Tibial nerve (tissue), 4 donors: Measurements from ENCODE around the gene PDCD4. TPM values are rescaled to one million over a fixed set of nuclear protein-coding genes. Genes with fewer than 3 reads are reported as not detected.

Experiments
- DNase-seq, 2 donors: peaks; one replicate each; pipeline ENCODE4 v3.0.0-alpha.2; 2019; ENCODE audit warnings: low spot score in 2 of 2
- H3K27ac ChIP-seq, 4 donors: fragments of 200-600 bp; sonication (generic) in 3 of 4; one replicate each; pipeline ENCODE4 v1.5.1; 2017 to 2019; ENCODE audit warnings: mild to moderate bottlenecking in 1 of 4
- H3K27me3 ChIP-seq, 2 donors: fragments of 200-600 bp; sonication (generic) in 1 of 2; one replicate each; pipeline versions ENCODE4 v1.5.1 to v1.6.0; 2017 to 2019
- H3K36me3 ChIP-seq, 3 donors: fragments of 200-600 bp; sonication (generic); one replicate each; pipeline ENCODE4 v1.5.1; 2018 to 2019
- H3K4me1 ChIP-seq, 4 donors: fragments of 200-600 bp; sonication (generic) in 3 of 4; one replicate each; pipeline ENCODE4 v1.5.1; 2017 to 2019
- H3K4me3 ChIP-seq, 4 donors: fragments of 200-600 bp; sonication (generic) in 3 of 4; one replicate each; pipeline ENCODE4 v1.5.1; 2017 to 2019; ENCODE audit warnings: mild to moderate bottlenecking in 1 of 4, moderate library complexity in 1 of 4
- H3K9me3 ChIP-seq, 4 donors: fragments of 200-600 bp; sonication (generic) in 3 of 4; one replicate each; pipeline ENCODE4 v1.5.1; 2017 to 2019
- EP300 ChIP-seq, 2 donors: sonication (generic); formaldehyde crosslinking; IDR thresholded peaks; one replicate each; pipeline ENCODE4 v1.6.1; 2017; ENCODE audit warnings: antibody characterized with exemption in 2 of 2, mild to moderate bottlenecking in 1 of 2
- POLR2A ChIP-seq, 2 donors: fragments of 450-650 bp; IDR thresholded peaks; one replicate each; pipeline ENCODE4 v1.6.1; 2017; ENCODE audit warnings: antibody characterized with exemption in 2 of 2, mild to moderate bottlenecking in 2 of 2, moderate library complexity in 2 of 2
- WGBS, 2 donors: methylation state at CpG; one replicate each; pipeline ENCODE4 v1.1.5; 2018; 5-methylcytosine and 5-hydroxymethylcytosine counted together
- total RNA-seq, 4 donors: library from RNA; depleted of rRNA; stranded (reverse); fragments of >200 nt; gene quantifications; one replicate each; pipeline ENCODE4 v1.1.0, GENCODE V29; 2016
- TF ChIP-seq, protein P1 (sequence below), 5 experiments: fragments of 200-600 bp in 3 of 5; fragments of 450-650 bp in 2 of 5; sonication (generic) in 3 of 5; IDR thresholded peaks; one replicate each; pipeline ENCODE4 v1.5.1; 2016 to 2019; ENCODE audit warnings: antibody characterized with exemption in 5 of 5, mild to moderate bottlenecking in 3 of 5, moderate library complexity in 2 of 5

Gene PDCD4
- total RNA-seq, 4 donors from 2014 or later, result 68.6 to 109 (median 82.7) TPM

DNA sequence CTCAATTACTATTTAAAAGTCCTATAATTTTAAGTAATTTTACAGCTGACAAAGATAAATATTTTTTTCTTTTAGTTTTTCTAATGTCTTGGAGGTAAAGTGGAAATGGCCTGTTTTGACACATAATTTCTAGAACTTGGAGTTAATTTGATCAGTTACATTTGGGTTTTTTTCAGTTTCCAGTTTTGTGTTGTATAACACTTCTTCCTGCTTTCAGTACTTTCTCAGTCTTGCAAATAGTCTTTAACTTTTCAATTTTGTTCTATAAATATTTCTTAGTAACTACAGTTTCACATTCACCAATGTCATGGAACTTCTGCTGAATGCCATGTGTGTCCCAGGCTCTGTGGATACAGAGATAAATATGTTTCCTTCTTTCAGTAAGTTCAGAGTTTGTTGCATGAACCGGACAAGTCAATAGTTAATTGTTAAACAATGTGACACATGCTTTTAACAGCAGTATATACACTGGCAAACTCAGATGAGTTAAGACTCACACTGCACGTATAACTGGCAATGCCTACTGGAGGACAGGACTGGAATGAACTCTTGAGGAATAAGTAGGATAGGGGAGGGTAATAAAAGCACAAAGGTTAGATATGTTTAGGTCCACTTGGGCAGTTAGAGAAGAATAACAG lies 52.2 kb downstream of the PDCD4 start:
- Histone ChIP-seq H3K4me1 (peaks cover 0 to 67% (median 22%) of the 10 kb centered on the region in 4 donors), H3K27ac (no peak overlapping the region), H3K4me3 (no peak overlapping the region), H3K27me3 (no peaks in the 10 kb centered on the region), H3K9me3 (no peaks in the 10 kb centered on the region), H3K36me3 (no peaks in the 10 kb centered on the region)
- 35 to 43% methylated on average over 2 of the region's 2 CpGs for WGBS, 2 donors
- TF ChIP-seq EP300 (IDR thresholded peaks at IDR 0.05) (no peak), POLR2A (IDR thresholded peaks at IDR 0.05) (no peak)
- TF ChIP-seq, protein P1, sequence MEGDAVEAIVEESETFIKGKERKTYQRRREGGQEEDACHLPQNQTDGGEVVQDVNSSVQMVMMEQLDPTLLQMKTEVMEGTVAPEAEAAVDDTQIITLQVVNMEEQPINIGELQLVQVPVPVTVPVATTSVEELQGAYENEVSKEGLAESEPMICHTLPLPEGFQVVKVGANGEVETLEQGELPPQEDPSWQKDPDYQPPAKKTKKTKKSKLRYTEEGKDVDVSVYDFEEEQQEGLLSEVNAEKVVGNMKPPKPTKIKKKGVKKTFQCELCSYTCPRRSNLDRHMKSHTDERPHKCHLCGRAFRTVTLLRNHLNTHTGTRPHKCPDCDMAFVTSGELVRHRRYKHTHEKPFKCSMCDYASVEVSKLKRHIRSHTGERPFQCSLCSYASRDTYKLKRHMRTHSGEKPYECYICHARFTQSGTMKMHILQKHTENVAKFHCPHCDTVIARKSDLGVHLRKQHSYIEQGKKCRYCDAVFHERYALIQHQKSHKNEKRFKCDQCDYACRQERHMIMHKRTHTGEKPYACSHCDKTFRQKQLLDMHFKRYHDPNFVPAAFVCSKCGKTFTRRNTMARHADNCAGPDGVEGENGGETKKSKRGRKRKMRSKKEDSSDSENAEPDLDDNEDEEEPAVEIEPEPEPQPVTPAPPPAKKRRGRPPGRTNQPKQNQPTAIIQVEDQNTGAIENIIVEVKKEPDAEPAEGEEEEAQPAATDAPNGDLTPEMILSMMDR (IDR thresholded peaks at IDR 0.05), result no peak
- no peak for DNase-seq

GRCh38 chr10:110927461-110927860 lies 55.7 kb downstream of the PDCD4 start:
- Histone ChIP-seq H3K4me1 (peaks cover 0 to 63% (median 14%) of the 10 kb centered on the region in 4 donors), H3K27ac (no peak overlapping the region), H3K9me3 (no peaks in the 10 kb centered on the region), H3K27me3 (no peaks in the 10 kb centered on the region), H3K36me3 (no peaks in the 10 kb centered on the region), H3K4me3 (no peak overlapping the region)
- DNase-seq, result no peak
- WGBS, 2 donors, result 92 to 93% methylated on average over 2 of the region's 2 CpGs
- TF ChIP-seq, protein P1 (IDR thresholded peaks at IDR 0.05), result no peak
- TF ChIP-seq POLR2A (IDR thresholded peaks at IDR 0.05), result no peak
- TF ChIP-seq EP300 (IDR thresholded peaks at IDR 0.05), result no peak

DNA sequence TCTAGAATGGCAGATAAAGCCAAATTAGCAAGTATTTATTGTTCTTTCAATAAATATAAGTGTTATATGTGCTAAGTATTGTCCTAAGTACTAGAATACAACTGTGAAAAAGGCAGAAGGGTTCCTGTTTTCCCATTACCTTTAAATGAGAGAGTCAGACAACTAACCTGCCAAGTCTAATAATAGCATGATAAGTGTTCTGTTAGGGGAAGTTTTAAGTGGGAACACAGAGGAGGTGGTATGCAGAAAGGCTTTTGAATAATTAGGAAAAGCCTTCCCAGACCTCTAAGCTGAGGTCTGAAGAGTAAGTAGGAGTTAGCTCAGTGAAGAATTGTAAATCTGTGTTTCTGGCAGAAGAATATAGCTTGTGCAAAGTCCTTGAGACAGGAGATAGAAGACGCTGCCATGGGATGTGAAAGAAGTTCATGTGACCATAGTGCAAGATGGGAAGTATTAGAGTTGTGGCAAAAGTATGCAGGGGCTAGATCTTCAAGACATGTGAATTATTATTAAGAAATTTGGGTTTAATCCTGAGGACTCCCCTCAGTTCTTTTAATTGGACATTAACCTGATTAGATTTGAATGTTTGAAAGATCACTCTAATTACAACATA lies 60.1 kb downstream of the PDCD4 start:
- no peak overlapping the region for H3K27ac ChIP-seq
- TF ChIP-seq, protein P1 (IDR thresholded peaks at IDR 0.05), result no peak
- TF ChIP-seq POLR2A (IDR thresholded peaks at IDR 0.05) (no peak), EP300 (IDR thresholded peaks at IDR 0.05) (no peak)
- no peak overlapping the region for H3K4me3 ChIP-seq
- peaks cover 0 to 3% (median 0%) of the 10 kb centered on the region in 3 donors for H3K36me3 ChIP-seq
- H3K9me3 ChIP-seq, result no peaks in the 10 kb centered on the region
- H3K4me1 ChIP-seq, result peaks cover 0 to 36% (median 13%) of the 10 kb centered on the region in 4 donors
- WGBS, 2 donors, result 58 to 72% methylated on average over 1 of the region's 1 CpG
- H3K27me3 ChIP-seq, result no peaks in the 10 kb centered on the region
- no peak for DNase-seq

- WGBS, 2 donors, result 52 to 77% methylated on average over 1 of the region's 1 CpG
These were observed 60.9 kb downstream of the PDCD4 start for GRCh38 chr10:110932505-110933180.

More at GRCh38 chr10:110932505-110933180, 60.9 kb downstream of the PDCD4 start:
- Histone ChIP-seq H3K4me3 (no peak overlapping the region), H3K4me1 (peaks cover 0 to 33% (median 11%) of the 10 kb centered on the region in 4 donors), H3K27me3 (no peaks in the 10 kb centered on the region), H3K36me3 (peaks cover 0 to 6% (median 0%) of the 10 kb centered on the region in 3 donors), H3K27ac (no peak overlapping the region), H3K9me3 (no peaks in the 10 kb centered on the region)
- DNase-seq, result no peak
- TF ChIP-seq, protein P1 (IDR thresholded peaks at IDR 0.05), result no peak
- TF ChIP-seq POLR2A (IDR thresholded peaks at IDR 0.05) (no peak), EP300 (IDR thresholded peaks at IDR 0.05) (no peak)
